Right lobe of liver (tissue), 4 donors: ENCODE measurements around the gene ADTRP.

ENCODE experiments used
- CTCF ChIP-seq, 4 donors: fragments of 200-600 bp in 3 of 4; fragments of 450-650 bp in 1 of 4; IDR thresholded peaks; one replicate each; pipeline versions ENCODE4 v1.5.1 to v1.8.0; 2016 to 2022; ENCODE audit warnings: antibody characterized with exemption in 4 of 4, mild to moderate bottlenecking in 2 of 4
- POLR2A ChIP-seq: fragments of 450-650 bp; IDR thresholded peaks from one replicate; pipeline ENCODE4 v1.6.1; 2017; ENCODE audit warnings: antibody characterized with exemption, mild to moderate bottlenecking
- donor health status: DM: no; HTN: no; CAD: no.
- donor health status: DM: no; HTN: no; CAD: no.
- donor health status: DM: no; HTN: yes; CAD: no.

GRCh38 chr6:11775791-11776409 lies 2.7 kb downstream of the ADTRP start:
- no peak for TF ChIP-seq CTCF (IDR thresholded peaks at IDR 0.05)
- no peak for TF ChIP-seq POLR2A
